Adrenal gland (tissue), 12 donors: Measurements from ENCODE around the gene ADM2. TPM values are rescaled to one million over a fixed set of nuclear protein-coding genes. Genes with fewer than 3 reads are reported as not detected.

Source experiments
- DNase-seq, 7 donors: peaks; one replicate each; pipeline ENCODE4 v3.0.0-alpha.2; 2019 to 2020
- H3K27ac ChIP-seq, 5 donors: fragments of 200-600 bp; sonication (generic) in 4 of 5; 1 replicate in 3 of 5; 2 replicates in 2 of 5; pipeline versions ENCODE4 v1.5.1 to v1.8.0; 2016 to 2020; ENCODE audit warnings: mild to moderate bottlenecking in 1 of 5
- H3K27me3 ChIP-seq: fragments of 200-600 bp; 2 replicates; pipeline ENCODE4 v1.8.0; 2021
- H3K36me3 ChIP-seq, 2 donors: fragments of 200-600 bp; replicated peaks in 1 of 2; 1 replicate in 1 of 2; 2 replicates in 1 of 2; pipeline versions ENCODE4 v1.5.1 to v1.8.0; 2018 to 2022
- H3K4me1 ChIP-seq, 2 donors: fragments of 200-600 bp; replicated peaks in 1 of 2; 1 replicate in 1 of 2; 2 replicates in 1 of 2; pipeline versions ENCODE4 v1.5.1 to v1.8.0; 2018 to 2021
- H3K4me3 ChIP-seq, 4 donors: fragments of 200-600 bp; sonication (generic) in 3 of 4; one replicate each; pipeline ENCODE4 v1.5.1; 2016 to 2018
- H3K9me3 ChIP-seq, 3 donors: fragments of 200-600 bp; sonication (generic) in 1 of 3; replicated peaks in 1 of 3; 1 replicate in 2 of 3; 2 replicates in 1 of 3; pipeline versions ENCODE4 v1.5.1 to v1.8.0; 2016 to 2021
- POLR2A ChIP-seq, 2 donors: fragments of 450-650 bp; IDR thresholded peaks; one replicate each; pipeline ENCODE4 v1.6.1; 2017; ENCODE audit warnings: antibody characterized with exemption in 2 of 2, mild to moderate bottlenecking in 2 of 2, moderate library complexity in 1 of 2
- WGBS, 4 donors: extraction: QIAGEN DNeasy Blood & Tissue Kit in 2 of 4; methylation state at CpG; one replicate each; pipeline versions ENCODE4 v1.1.5 to v1.1.7; 2013 to 2017; 5-methylcytosine and 5-hydroxymethylcytosine counted together
- intact Hi-C, 2 donors: fragments of 100-400 bp; cut with DNase I; formaldehyde crosslinking; loops; one replicate each; pipeline versions ENCODE4 v1.14.1 to v1.15.0; 2022 to 2023
- polyA plus RNA-seq, 3 donors: library from polyadenylated mRNA; stranded (reverse); fragments of 200-250 nt in 2 of 3; fragments of 350-450 nt in 1 of 3; fragmentation: Illumina TruSeq in 1 of 3; extraction: RNeasy Lipid Tissue Mini Kit (QIAGEN cat#74804) in 1 of 3; gene quantifications; one replicate each; pipeline ENCODE4 v1.2.3, GENCODE V29; 2013 to 2014
- total RNA-seq, 9 donors: library from RNA; depleted of rRNA in 4 of 9; stranded (reverse); fragments of >200 nt in 4 of 9; fragments of 120-200 nt in 1 of 9; fragmentation: NEBNext Ultra II Directional in 1 of 9; extraction: Animal tissue kit (Norgen Biotek cat#: 25700) in 1 of 9; gene quantifications; one replicate each; pipeline versions ENCODE4 v1.1.0 to v1.2.4, GENCODE V29; 2013 to 2023
- TF ChIP-seq, protein P1 (sequence below), 6 experiments: fragments of 450-650 bp in 4 of 6; fragments of 200-600 bp in 2 of 6; sonication (generic) in 1 of 6; IDR thresholded peaks; 1 replicate in 5 of 6; 2 replicates in 1 of 6; pipeline versions ENCODE4 v1.5.1 to v1.8.0; 2016 to 2021; ENCODE audit warnings: antibody characterized with exemption in 6 of 6, mild to moderate bottlenecking in 2 of 6, moderate library complexity in 1 of 6
- donor health status: healthy with polysubstance abuse.
- donor health status: Bipolar disorder and iron deficiency.
- donor health status: DM: yes; HTN: yes; CAD: no.
- donor health status: DM: no; HTN: no; CAD: no.
- donor health status: DM: no; HTN: no; CAD: no.
- donor health status: DM: yes; HTN: yes; CAD: no.

Gene ADM2
- total and polyA plus RNA-seq, 12 donors = 0.07 to 0.54 (median 0.25) TPM; not detected in 5

DNA sequence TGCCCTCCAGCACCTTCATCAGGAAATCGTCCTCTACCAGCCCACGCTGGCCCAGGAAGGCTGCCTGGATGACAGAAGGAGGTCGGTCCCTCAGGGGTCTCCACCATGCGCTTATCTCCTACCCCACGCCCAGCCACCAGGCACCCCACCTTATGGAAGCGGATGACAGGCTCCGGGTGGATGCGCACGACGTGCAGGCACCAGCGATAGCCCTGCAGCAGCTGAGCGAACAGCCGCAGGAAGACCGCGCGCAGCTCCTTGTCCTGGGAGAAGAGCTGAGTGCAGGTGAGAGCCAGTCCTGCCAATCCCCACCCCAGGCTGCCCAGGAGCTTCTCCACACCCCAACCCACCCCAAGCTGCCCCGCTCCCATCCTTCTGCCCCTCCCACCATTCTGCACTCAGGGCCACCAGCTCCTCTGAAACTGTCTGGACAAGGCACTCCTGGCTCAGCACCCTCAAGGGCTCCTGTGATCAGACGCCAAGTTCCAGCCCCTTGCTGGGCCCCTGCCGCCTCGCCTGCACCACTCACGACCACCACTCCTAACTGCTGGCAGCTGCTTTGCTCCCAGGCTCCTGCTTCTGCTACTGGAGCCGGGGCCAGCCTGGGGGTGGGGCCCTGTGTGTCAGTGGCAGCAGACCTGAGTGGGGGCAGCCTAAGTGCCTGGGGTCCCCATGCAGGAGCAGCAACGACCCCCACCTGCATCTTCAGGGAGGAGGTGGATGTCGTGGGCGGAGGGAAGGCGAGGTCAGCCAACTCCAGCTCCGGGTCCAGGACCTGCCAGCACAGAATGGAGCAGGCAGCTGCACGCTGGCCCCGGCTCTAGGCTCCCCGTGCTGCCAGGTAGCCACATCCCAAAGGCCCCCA lies 16.0 kb upstream of the ADM2 start:
- Histone ChIP-seq H3K36me3 (peaks cover 0 to 78% of the 10 kb centered on the region in 2 donors), H3K27me3 (no peaks in the 10 kb centered on the region)
- intact Hi-C loops = no loop called here

DNA sequence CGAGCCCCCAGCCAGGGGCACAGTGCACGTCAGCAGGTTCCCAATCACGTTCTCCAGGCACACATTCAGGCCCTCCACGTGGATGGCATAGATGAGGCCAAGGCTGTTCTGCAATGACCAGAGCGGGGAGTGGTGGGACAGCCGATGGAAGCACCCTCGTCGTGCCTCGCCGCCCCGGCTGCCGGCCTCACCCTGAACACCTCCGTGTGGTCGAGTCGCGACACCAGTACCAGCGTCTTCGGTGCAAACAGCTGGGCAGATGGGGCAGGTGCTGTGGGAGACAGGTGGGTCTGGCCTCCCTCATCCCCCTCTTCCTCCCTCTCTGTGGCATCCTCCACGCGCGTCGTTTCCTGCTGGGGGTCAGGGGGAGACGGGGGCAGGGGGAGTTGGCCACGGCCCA lies 14.0 kb upstream of the ADM2 start:
- 86 to 88% (median 87%) methylated on average over 15 to 24 of the region's 24 CpGs for WGBS, 4 donors
- H3K27me3 ChIP-seq = no peaks in the 10 kb centered on the region
- no peaks in the 10 kb centered on the region for H3K9me3 ChIP-seq
- no peak for TF ChIP-seq POLR2A (IDR thresholded peaks at IDR 0.05)
- TF ChIP-seq, protein P1, sequence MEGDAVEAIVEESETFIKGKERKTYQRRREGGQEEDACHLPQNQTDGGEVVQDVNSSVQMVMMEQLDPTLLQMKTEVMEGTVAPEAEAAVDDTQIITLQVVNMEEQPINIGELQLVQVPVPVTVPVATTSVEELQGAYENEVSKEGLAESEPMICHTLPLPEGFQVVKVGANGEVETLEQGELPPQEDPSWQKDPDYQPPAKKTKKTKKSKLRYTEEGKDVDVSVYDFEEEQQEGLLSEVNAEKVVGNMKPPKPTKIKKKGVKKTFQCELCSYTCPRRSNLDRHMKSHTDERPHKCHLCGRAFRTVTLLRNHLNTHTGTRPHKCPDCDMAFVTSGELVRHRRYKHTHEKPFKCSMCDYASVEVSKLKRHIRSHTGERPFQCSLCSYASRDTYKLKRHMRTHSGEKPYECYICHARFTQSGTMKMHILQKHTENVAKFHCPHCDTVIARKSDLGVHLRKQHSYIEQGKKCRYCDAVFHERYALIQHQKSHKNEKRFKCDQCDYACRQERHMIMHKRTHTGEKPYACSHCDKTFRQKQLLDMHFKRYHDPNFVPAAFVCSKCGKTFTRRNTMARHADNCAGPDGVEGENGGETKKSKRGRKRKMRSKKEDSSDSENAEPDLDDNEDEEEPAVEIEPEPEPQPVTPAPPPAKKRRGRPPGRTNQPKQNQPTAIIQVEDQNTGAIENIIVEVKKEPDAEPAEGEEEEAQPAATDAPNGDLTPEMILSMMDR (IDR thresholded peaks at IDR 0.05) = no peak
- no peak for DNase-seq
- no peak overlapping the region for H3K27ac ChIP-seq
- peaks cover 0 to 57% of the 10 kb centered on the region in 2 donors for H3K36me3 ChIP-seq
- no peak overlapping the region for H3K4me3 ChIP-seq
- H3K4me1 ChIP-seq = peaks cover 20 to 33% of the 10 kb centered on the region in 2 donors
- intact Hi-C loops = no loop called here

More for the DNA sequence above, 16.0 kb upstream of the ADM2 start:
- no peak overlapping the region for H3K27ac ChIP-seq
- WGBS, 4 donors = 88 to 93% (median 93%) methylated on average over 10 to 30 of the region's 30 CpGs
- TF ChIP-seq, protein P1 (IDR thresholded peaks at IDR 0.05) = no peak
- TF ChIP-seq POLR2A (IDR thresholded peaks at IDR 0.05) = no peak
- no peaks in the 10 kb centered on the region for H3K9me3 ChIP-seq
- no peak overlapping the region for H3K4me3 ChIP-seq
- no peak for DNase-seq
- H3K4me1 ChIP-seq = peaks cover 8 to 13% of the 10 kb centered on the region in 2 donors

DNA sequence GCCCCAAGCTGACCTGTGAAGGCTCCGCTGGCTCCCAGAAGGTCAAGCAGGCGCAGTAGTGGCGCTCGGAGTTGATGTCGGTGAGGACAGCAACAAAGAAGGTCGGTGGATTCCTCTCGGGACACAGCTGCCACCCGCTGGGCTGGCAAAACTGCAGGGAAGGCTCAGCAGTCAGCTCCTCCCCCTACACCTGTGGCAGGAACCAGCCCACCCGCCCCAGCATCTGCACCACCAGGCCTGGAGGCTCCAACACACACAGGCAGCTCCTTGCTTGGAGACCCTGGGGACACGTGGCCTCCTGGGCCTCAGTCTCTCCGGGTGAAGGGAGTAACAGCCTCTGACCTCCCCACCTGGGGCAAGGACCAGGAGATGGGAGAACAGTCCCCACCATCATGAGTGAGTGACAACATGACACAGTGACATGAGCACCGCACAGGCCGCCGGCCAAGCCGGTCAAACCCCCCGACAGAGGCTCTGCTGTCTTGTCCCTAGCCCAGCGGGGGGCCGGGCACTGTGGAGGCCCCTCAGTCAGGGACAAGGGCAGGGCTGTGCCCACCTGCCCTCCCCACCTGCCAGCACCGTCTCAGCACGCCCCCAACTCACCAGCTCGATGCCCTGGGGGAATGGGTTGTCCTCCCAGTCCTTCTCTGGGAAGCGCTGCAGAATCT lies 13.4 kb upstream of the ADM2 start:
- H3K27ac ChIP-seq = no peak overlapping the region
- no peaks in the 10 kb centered on the region for H3K27me3 ChIP-seq
- no peaks in the 10 kb centered on the region for H3K9me3 ChIP-seq
- WGBS, 4 donors = 82 to 89% (median 86%) methylated on average over 9 to 22 of the region's 22 CpGs
- DNase-seq = no peak
- peaks cover 0 to 52% of the 10 kb centered on the region in 2 donors for H3K36me3 ChIP-seq
- no peak overlapping the region for H3K4me3 ChIP-seq
- H3K4me1 ChIP-seq = peaks cover 20 to 39% of the 10 kb centered on the region in 2 donors
- intact Hi-C loops = no loop called here
- no peak for TF ChIP-seq POLR2A (IDR thresholded peaks at IDR 0.05)
- TF ChIP-seq, protein P1 (IDR thresholded peaks at IDR 0.05) = no peak

DNA sequence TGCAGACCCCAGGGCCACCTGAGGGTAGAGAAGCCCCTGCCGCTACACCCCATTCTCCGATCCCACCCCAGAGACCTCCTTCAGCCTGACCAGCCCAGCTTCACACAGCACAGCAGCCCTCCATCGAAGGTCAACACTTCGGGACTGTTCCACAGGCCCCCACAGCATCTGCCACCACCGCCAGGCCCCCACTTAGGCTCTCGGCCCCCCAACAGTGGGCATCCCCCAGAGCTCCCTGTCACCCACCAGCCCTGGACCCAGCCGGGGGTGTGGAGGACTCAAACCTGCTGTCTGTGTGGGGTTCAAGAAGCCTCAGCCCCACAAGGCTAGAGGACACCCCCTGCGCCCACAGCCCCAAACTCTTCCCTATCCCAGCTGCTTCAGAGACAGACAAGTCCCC lies 12.7 kb upstream of the ADM2 start:
- Histone ChIP-seq H3K36me3 (peaks cover 0 to 44% of the 10 kb centered on the region in 2 donors), H3K4me3 (no peak overlapping the region), H3K9me3 (no peaks in the 10 kb centered on the region), H3K27me3 (no peaks in the 10 kb centered on the region), H3K27ac (no peak overlapping the region), H3K4me1 (peaks cover 26 to 46% of the 10 kb centered on the region in 2 donors)
- TF ChIP-seq, protein P1 (IDR thresholded peaks at IDR 0.05) = no peak
- TF ChIP-seq POLR2A (IDR thresholded peaks at IDR 0.05) = no peak
- no peak for DNase-seq
- intact Hi-C loops = no loop called here
- 79 to 90% (median 85%) methylated on average over 2 to 8 of the region's 8 CpGs for WGBS, 4 donors
